ENCODE data around the gene C19orf12.

C19orf12 gene

GRCh38 chr19:29662604-29663404, 52.3 kb downstream of the C19orf12 start:
- Histone ChIP-seq H3K9me3 (ENCODE audit: control insufficient read depth, low read length) (no peaks in the 10 kb centered on the region), H3K4me1 (ENCODE audit: control insufficient read depth, insufficient read depth, low read length) (peaks cover 34% of the 10 kb centered on the region), H3K36me3 (ENCODE audit: control insufficient read depth, insufficient read depth, low read length) (no peaks in the 10 kb centered on the region), H3K27me3 (ENCODE audit: control insufficient read depth, insufficient read depth, low read length) (peaks cover 11% of the 10 kb centered on the region), H3K9ac (ENCODE audit: low read length) (no peak overlapping the region), H3K4me3 (ENCODE audit: low read length) (no peak overlapping the region)

GRCh38 chr19:29662278-29662603, 52.8 kb downstream of the C19orf12 start:
- H3K4me1 ChIP-seq (ENCODE audit: control insufficient read depth, insufficient read depth, low read length): peaks cover 30% of the 10 kb centered on the region
- no peaks in the 10 kb centered on the region for H3K9me3 ChIP-seq (ENCODE audit: control insufficient read depth, low read length)
- H3K4me3 ChIP-seq (ENCODE audit: low read length): no peak overlapping the region
- H3K36me3 ChIP-seq (ENCODE audit: control insufficient read depth, insufficient read depth, low read length): no peaks in the 10 kb centered on the region
- peaks cover 11% of the 10 kb centered on the region for H3K27me3 ChIP-seq (ENCODE audit: control insufficient read depth, insufficient read depth, low read length)
- H3K9ac ChIP-seq (ENCODE audit: low read length): no peak overlapping the region

GRCh38 chr19:29660835-29661234, 54.2 kb downstream of the C19orf12 start:
- no peak overlapping the region for H3K9ac ChIP-seq (ENCODE audit: low read length)
- H3K9me3 ChIP-seq (ENCODE audit: control insufficient read depth, low read length): no peaks in the 10 kb centered on the region
- no peaks in the 10 kb centered on the region for H3K36me3 ChIP-seq (ENCODE audit: control insufficient read depth, insufficient read depth, low read length)
- H3K4me3 ChIP-seq (ENCODE audit: low read length): no peak overlapping the region
- H3K4me1 ChIP-seq (ENCODE audit: control insufficient read depth, insufficient read depth, low read length): peaks cover 22% of the 10 kb centered on the region
- H3K27me3 ChIP-seq (ENCODE audit: control insufficient read depth, insufficient read depth, low read length): peaks cover 8% of the 10 kb centered on the region

- no peaks in the 10 kb centered on the region for H3K36me3 ChIP-seq (ENCODE audit: control insufficient read depth, insufficient read depth, low read length)
- peaks cover 6% of the 10 kb centered on the region for H3K27me3 ChIP-seq (ENCODE audit: control insufficient read depth, insufficient read depth, low read length)
- no peak overlapping the region for H3K4me3 ChIP-seq (ENCODE audit: low read length)
- H3K9ac ChIP-seq (ENCODE audit: low read length): no peak overlapping the region
- no peaks in the 10 kb centered on the region for H3K9me3 ChIP-seq (ENCODE audit: control insufficient read depth, low read length)
- H3K4me1 ChIP-seq (ENCODE audit: control insufficient read depth, insufficient read depth, low read length): peaks cover 14% of the 10 kb centered on the region
Observed at GRCh38 chr19:29658221-29658991, 56.7 kb downstream of the C19orf12 start.

GRCh38 chr19:29655648-29656335, 59.3 kb downstream of the C19orf12 start:
- Histone ChIP-seq H3K27me3 (ENCODE audit: control insufficient read depth, insufficient read depth, low read length) (peaks cover 4% of the 10 kb centered on the region), H3K36me3 (ENCODE audit: control insufficient read depth, insufficient read depth, low read length) (no peaks in the 10 kb centered on the region)

GRCh38 chr19:29653398-29653797, 61.7 kb downstream of the C19orf12 start:
- Histone ChIP-seq H3K27me3 (ENCODE audit: control insufficient read depth, insufficient read depth, low read length) (no peaks in the 10 kb centered on the region), H3K4me3 (ENCODE audit: low read length) (no peak overlapping the region), H3K4me1 (ENCODE audit: control insufficient read depth, insufficient read depth, low read length) (no peaks in the 10 kb centered on the region), H3K9me3 (ENCODE audit: control insufficient read depth, low read length) (no peaks in the 10 kb centered on the region), H3K9ac (ENCODE audit: low read length) (no peak overlapping the region), H3K36me3 (ENCODE audit: control insufficient read depth, insufficient read depth, low read length) (no peaks in the 10 kb centered on the region)

More at GRCh38 chr19:29655648-29656335, 59.3 kb downstream of the C19orf12 start:
- Histone ChIP-seq H3K4me1 (ENCODE audit: control insufficient read depth, insufficient read depth, low read length) (no peaks in the 10 kb centered on the region), H3K9ac (ENCODE audit: low read length) (no peak overlapping the region), H3K9me3 (ENCODE audit: control insufficient read depth, low read length) (no peaks in the 10 kb centered on the region), H3K4me3 (ENCODE audit: low read length) (no peak overlapping the region)

- H3K36me3 ChIP-seq (ENCODE audit: control insufficient read depth, insufficient read depth, low read length): no peaks in the 10 kb centered on the region
- no peaks in the 10 kb centered on the region for H3K27me3 ChIP-seq (ENCODE audit: control insufficient read depth, insufficient read depth, low read length)
- H3K4me3 ChIP-seq (ENCODE audit: low read length): no peak overlapping the region
- no peak overlapping the region for H3K9ac ChIP-seq (ENCODE audit: low read length)
- no peaks in the 10 kb centered on the region for H3K9me3 ChIP-seq (ENCODE audit: control insufficient read depth, low read length)
- H3K4me1 ChIP-seq (ENCODE audit: control insufficient read depth, insufficient read depth, low read length): no peaks in the 10 kb centered on the region
Observed at GRCh38 chr19:29651622-29652394, 63.3 kb downstream of the C19orf12 start.

- H3K4me1 ChIP-seq (ENCODE audit: control insufficient read depth, insufficient read depth, low read length): peaks cover 6% of the 10 kb centered on the region
- H3K27me3 ChIP-seq (ENCODE audit: control insufficient read depth, insufficient read depth, low read length): no peaks in the 10 kb centered on the region
- H3K9me3 ChIP-seq (ENCODE audit: control insufficient read depth, low read length): no peaks in the 10 kb centered on the region
- H3K4me3 ChIP-seq (ENCODE audit: low read length): no peak overlapping the region
- no peak overlapping the region for H3K9ac ChIP-seq (ENCODE audit: low read length)
- no peaks in the 10 kb centered on the region for H3K36me3 ChIP-seq (ENCODE audit: control insufficient read depth, insufficient read depth, low read length)
Observed at GRCh38 chr19:29650772-29651387, 64.2 kb downstream of the C19orf12 start.
